ENCODE data around the gene PEX16. TPM values are rescaled to one million over a fixed set of nuclear protein-coding genes. Genes with fewer than 3 reads are reported as not detected.

Gene PEX16
- 22.7 TPM for total RNA-seq
- long read RNA-seq, transcript PEX16-202 (11 exons, 1,335 nt): major isoform, 24 of 37 reads
- long read RNA-seq, partial matches to known transcripts: 6 of 37 reads
- long read RNA-seq, other reads (novel, unspliced or antisense): 6 of 37 reads

GRCh38 chr11:45917623-45918330 is at the start of gene PEX16:
PEX16 (minus strand) TSS chr11:45917877; CDS start chr11:45917811, 66 bp downstream.
- Histone ChIP-seq H3K27ac (peak within 1 kb of the TSS; percentile 95), H3K9me3 (no peaks in the 10 kb centered on the region), H3K4me1 (peaks cover 46% of the 10 kb centered on the region), H3K36me3 (peaks cover 34% of the 10 kb centered on the region), H3K27me3 (ENCODE audit: low read depth) (peaks cover 13% of the 10 kb centered on the region), H3K4me3 (peak within 1 kb of the TSS; percentile 100)
- DNase-seq (peak; percentile 99), ATAC-seq (peak; percentile 88 to 91)
- TF ChIP-seq CTCF (IDR thresholded peaks at IDR 0.05): no peak
- intact Hi-C loops (cut with DNase I): no loop called here

DNA sequence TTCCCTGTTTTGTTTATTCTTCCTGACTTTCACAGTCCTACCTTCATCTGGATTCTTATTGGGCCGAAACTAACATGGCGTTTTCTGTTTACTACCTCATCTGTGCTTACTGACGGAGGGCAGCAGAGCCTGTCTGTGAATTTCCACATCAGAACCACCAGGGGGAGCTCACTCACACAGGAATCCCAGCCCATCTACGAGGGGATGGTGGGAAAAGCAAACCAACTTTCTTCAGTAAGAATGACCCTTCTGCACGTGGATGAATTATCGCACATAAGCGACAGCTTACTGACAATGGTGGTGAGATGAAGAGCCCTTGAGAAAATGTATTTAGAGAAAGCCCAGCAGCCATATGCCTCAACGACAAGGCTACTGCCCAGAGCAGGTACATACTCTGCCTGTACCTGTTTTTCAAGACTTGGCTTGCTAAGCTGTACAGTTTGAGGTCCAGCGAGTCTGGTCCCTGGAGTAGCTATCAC is 47.3 kb upstream of the PEX16 start:
- Histone ChIP-seq H3K27me3 (ENCODE audit: low read depth) (no peaks in the 10 kb centered on the region), H3K36me3 (peaks cover 60% of the 10 kb centered on the region), H3K4me1 (peaks cover 8% of the 10 kb centered on the region), H3K27ac (no peak overlapping the region), H3K9me3 (no peaks in the 10 kb centered on the region), H3K4me3 (no peak overlapping the region)
- ATAC-seq: peak; percentile 91 to 92
- intact Hi-C loops (cut with DNase I): no loop called here
- peak; percentile 90 for TF ChIP-seq CTCF (IDR thresholded peaks at IDR 0.05)
- no peak for DNase-seq

DNA sequence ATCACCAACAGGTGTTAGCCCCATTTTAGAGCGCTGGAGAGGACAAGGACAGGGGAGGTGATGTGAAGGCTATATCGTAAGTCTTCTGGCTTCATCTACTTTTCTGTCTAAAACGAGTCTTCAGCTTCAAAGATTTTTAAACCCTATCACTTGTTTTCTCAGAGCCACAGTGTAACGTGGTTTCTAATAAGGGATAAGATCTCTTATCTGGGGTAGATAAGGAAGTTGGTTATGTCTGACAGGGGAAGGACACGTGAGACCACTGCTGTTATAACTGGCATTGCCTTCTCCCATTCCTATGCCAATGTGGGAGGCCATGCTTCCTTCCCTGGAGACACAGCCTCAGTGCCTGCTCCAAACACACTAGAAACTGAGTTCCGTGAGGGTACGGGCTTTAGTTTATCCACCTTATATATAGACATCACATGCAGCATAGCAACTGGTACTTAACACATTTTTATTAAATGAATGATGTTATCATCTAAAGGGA is 44.1 kb upstream of the PEX16 start:
- intact Hi-C loops (cut with DNase I): no loop called here
- Histone ChIP-seq H3K4me3 (no peak overlapping the region), H3K9me3 (no peaks in the 10 kb centered on the region), H3K4me1 (peaks cover 8% of the 10 kb centered on the region), H3K27me3 (ENCODE audit: low read depth) (no peaks in the 10 kb centered on the region), H3K36me3 (peaks cover 29% of the 10 kb centered on the region), H3K27ac (no peak overlapping the region)
- no peak for DNase-seq
- no peak for ATAC-seq
- TF ChIP-seq CTCF (IDR thresholded peaks at IDR 0.05): no peak

GRCh38 chr11:45960387-45961095 is 42.9 kb upstream of the PEX16 start:
- intact Hi-C loops (cut with DNase I): no loop called here
- no peak for ATAC-seq
- H3K4me1 ChIP-seq: peaks cover 8% of the 10 kb centered on the region

More at GRCh38 chr11:45960387-45961095, 42.9 kb upstream of the PEX16 start:
- no peak overlapping the region for H3K27ac ChIP-seq
- no peaks in the 10 kb centered on the region for H3K27me3 ChIP-seq (ENCODE audit: low read depth)
- peaks cover 16% of the 10 kb centered on the region for H3K36me3 ChIP-seq
- TF ChIP-seq CTCF (IDR thresholded peaks at IDR 0.05): no peak
- no peak overlapping the region for H3K4me3 ChIP-seq
- no peaks in the 10 kb centered on the region for H3K9me3 ChIP-seq
- no peak for DNase-seq

Measured in lower lobe of right lung (tissue), 2 donors.